GM18519 (cell line): ENCODE measurements around the gene ANKRD11.

Source experiments
- ATAC-seq: cut with Tn5 transposase; IDR thresholded peaks from one replicate; pipeline ENCODE4 v1.9.1; 2021; ENCODE audit warnings: mild to moderate bottlenecking, moderate library complexity; ENCODE audit not compliant: unreplicated experiment, low FRiP score

Gene ANKRD11

GRCh38 chr16:89410794-89411309 is 79.5 kb downstream of the ANKRD11 start:
- no peak for ATAC-seq

GRCh38 chr16:89410322-89410721 is 80.0 kb downstream of the ANKRD11 start:
- no peak for ATAC-seq

- no peak for ATAC-seq
Measured at GRCh38 chr16:89409161-89409711, 81.1 kb downstream of the ANKRD11 start.

GRCh38 chr16:89408315-89408714 is 82.0 kb downstream of the ANKRD11 start:
- no peak for ATAC-seq

GRCh38 chr16:89407925-89408300 is 82.4 kb downstream of the ANKRD11 start:
- no peak for ATAC-seq

- ATAC-seq = no peak
Measured at GRCh38 chr16:89407282-89407924, 83.0 kb downstream of the ANKRD11 start.

- no peak for ATAC-seq
Measured at GRCh38 chr16:89406277-89406888, 84.0 kb downstream of the ANKRD11 start.

GRCh38 chr16:89404561-89404960 is 85.8 kb downstream of the ANKRD11 start:
- ATAC-seq = no peak

- ATAC-seq = no peak
Measured at GRCh38 chr16:89402962-89403361, 87.4 kb downstream of the ANKRD11 start.

GRCh38 chr16:89401641-89402445 is 88.5 kb downstream of the ANKRD11 start:
- no peak for ATAC-seq

GRCh38 chr16:89401205-89401604 is 89.2 kb downstream of the ANKRD11 start:
- ATAC-seq = no peak

- no peak for ATAC-seq
Measured at GRCh38 chr16:89400740-89401139, 89.6 kb downstream of the ANKRD11 start.

- ATAC-seq = no peak
Measured at GRCh38 chr16:89398924-89399323, 91.4 kb downstream of the ANKRD11 start.

- ATAC-seq = no peak
Measured at GRCh38 chr16:89397331-89397861, 93.0 kb downstream of the ANKRD11 start.

- no peak for ATAC-seq
Measured at GRCh38 chr16:89396156-89396555, 94.2 kb downstream of the ANKRD11 start.

- no peak for ATAC-seq
Measured at GRCh38 chr16:89395150-89396142, 94.9 kb downstream of the ANKRD11 start.

- no peak for ATAC-seq
Measured at GRCh38 chr16:89393738-89394406, 96.5 kb downstream of the ANKRD11 start.

GRCh38 chr16:89392881-89393737 is 97.3 kb downstream of the ANKRD11 start:
- ATAC-seq = no peak
